22Rv1 (cell line): Measurements from ENCODE around the gene SF3B3.

Experiments used
- CTCF ChIP-seq: fragments of 450-650 bp; IDR thresholded peaks from 2 replicates; pipeline ENCODE4 v1.5.1; 2017; ENCODE audit warnings: mild to moderate bottlenecking
- ZFX ChIP-seq: fragments of 450-650 bp; IDR thresholded peaks from 2 replicates; pipeline ENCODE4 v1.6.1; 2017; ENCODE audit warnings: antibody characterized with exemption, borderline replicate concordance

DNA sequence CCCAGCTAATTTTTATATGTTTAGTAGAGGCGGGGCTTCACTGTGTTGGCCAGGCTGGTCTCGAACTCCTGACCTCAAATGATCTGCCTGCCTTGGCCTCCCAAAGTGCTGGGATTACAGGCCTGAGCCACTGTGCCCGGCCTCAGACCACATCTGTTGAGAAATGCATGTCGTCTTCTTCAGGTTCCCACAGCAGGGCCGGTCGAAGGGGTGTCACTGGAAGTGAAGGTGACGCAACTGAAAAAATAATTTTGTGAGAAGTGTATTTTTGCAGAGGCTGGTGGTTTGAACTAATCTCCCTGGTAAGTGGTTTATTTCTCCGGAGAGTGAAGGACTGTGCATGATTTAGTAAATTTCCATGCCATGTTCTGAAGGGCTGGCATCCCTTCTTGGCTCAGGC is 89.3 kb downstream of the SF3B3 start:
- no peak for TF ChIP-seq CTCF
- no peak for TF ChIP-seq ZFX
